ENCODE data around the gene SLC7A8. TPM values are rescaled to one million over a fixed set of nuclear protein-coding genes. Genes with fewer than 3 reads are reported as not detected.

SLC7A8 gene
- total RNA-seq, 1 donor from 2014 or later: 4.7 TPM

- no peak within 1 kb of the TSS for H3K4me3 ChIP-seq (ENCODE audit: low read length in 3 of 3)
Measured at GRCh38 chr14:23118506-23119362, 64.7 kb downstream of the SLC7A8 start, which contains the start of gene CEBPE. TSS of gene CEBPE (minus strand) at chr14:23119255. CDS start at chr14:23119091, 164 bp downstream.

GRCh38 chr14:23117371-23118020 lies 66.0 kb downstream of the SLC7A8 start:
- H3K27me3 ChIP-seq (ENCODE audit: control insufficient read depth in 3 of 3, insufficient read depth in 3 of 3, low read length in 3 of 3): peaks cover 0 to 10% (median 4%) of the 10 kb centered on the region in 3 donors
- no peaks in the 10 kb centered on the region for H3K9me3 ChIP-seq (ENCODE audit: control insufficient read depth in 3 of 3, low read length in 3 of 3)
- H3K4me1 ChIP-seq (ENCODE audit: control insufficient read depth in 3 of 3, insufficient read depth in 3 of 3, low read length in 3 of 3): peaks cover 3 to 28% (median 15%) of the 10 kb centered on the region in 3 donors
- no peaks in the 10 kb centered on the region for H3K36me3 ChIP-seq (ENCODE audit: control insufficient read depth in 3 of 3, insufficient read depth in 3 of 3, low read length in 3 of 3)
- no peak overlapping the region for H3K9ac ChIP-seq (ENCODE audit: low read depth in 1 of 3, low read length in 3 of 3)
- H3K4me3 ChIP-seq (ENCODE audit: low read length in 3 of 3): no peak overlapping the region
- no peak overlapping the region for H3K27ac ChIP-seq (ENCODE audit: low read depth, low read length)

More at GRCh38 chr14:23118506-23119362, 64.7 kb downstream of the SLC7A8 start, which contains the start of gene CEBPE:
- no peak within 1 kb of the TSS for H3K9ac ChIP-seq (ENCODE audit: low read depth in 1 of 3, low read length in 3 of 3)
- peaks cover 7 to 36% (median 19%) of the 10 kb centered on the region in 3 donors for H3K4me1 ChIP-seq (ENCODE audit: control insufficient read depth in 3 of 3, insufficient read depth in 3 of 3, low read length in 3 of 3)
- no peak within 1 kb of the TSS for H3K27ac ChIP-seq (ENCODE audit: low read depth, low read length)
- no peaks in the 10 kb centered on the region for H3K36me3 ChIP-seq (ENCODE audit: control insufficient read depth in 3 of 3, insufficient read depth in 3 of 3, low read length in 3 of 3)
- peaks cover 0 to 4% (median 0%) of the 10 kb centered on the region in 3 donors for H3K27me3 ChIP-seq (ENCODE audit: control insufficient read depth in 3 of 3, insufficient read depth in 3 of 3, low read length in 3 of 3)
- no peaks in the 10 kb centered on the region for H3K9me3 ChIP-seq (ENCODE audit: control insufficient read depth in 3 of 3, low read length in 3 of 3)

GRCh38 chr14:23115918-23116317 lies 67.5 kb downstream of the SLC7A8 start:
- Histone ChIP-seq H3K9me3 (ENCODE audit: control insufficient read depth in 3 of 3, low read length in 3 of 3) (no peaks in the 10 kb centered on the region), H3K9ac (ENCODE audit: low read depth in 1 of 3, low read length in 3 of 3) (no peak overlapping the region), H3K36me3 (ENCODE audit: control insufficient read depth in 3 of 3, insufficient read depth in 3 of 3, low read length in 3 of 3) (no peaks in the 10 kb centered on the region), H3K27me3 (ENCODE audit: control insufficient read depth in 3 of 3, insufficient read depth in 3 of 3, low read length in 3 of 3) (peaks cover 0 to 15% (median 13%) of the 10 kb centered on the region in 3 donors), H3K27ac (ENCODE audit: low read depth, low read length) (no peak overlapping the region), H3K4me3 (ENCODE audit: low read length in 3 of 3) (no peak overlapping the region), H3K4me1 (ENCODE audit: control insufficient read depth in 3 of 3, insufficient read depth in 3 of 3, low read length in 3 of 3) (peaks cover 0 to 19% (median 4%) of the 10 kb centered on the region in 3 donors)

GRCh38 chr14:23115039-23115731 lies 68.3 kb downstream of the SLC7A8 start:
- Histone ChIP-seq H3K36me3 (ENCODE audit: control insufficient read depth in 3 of 3, insufficient read depth in 3 of 3, low read length in 3 of 3) (no peaks in the 10 kb centered on the region), H3K4me1 (ENCODE audit: control insufficient read depth in 3 of 3, insufficient read depth in 3 of 3, low read length in 3 of 3) (peaks cover 0 to 18% (median 4%) of the 10 kb centered on the region in 3 donors), H3K27ac (ENCODE audit: low read depth, low read length) (no peak overlapping the region), H3K9ac (ENCODE audit: low read depth in 1 of 3, low read length in 3 of 3) (no peak overlapping the region), H3K4me3 (ENCODE audit: low read length in 3 of 3) (no peak overlapping the region), H3K27me3 (ENCODE audit: control insufficient read depth in 3 of 3, insufficient read depth in 3 of 3, low read length in 3 of 3) (peaks cover 0 to 17% (median 13%) of the 10 kb centered on the region in 3 donors), H3K9me3 (ENCODE audit: control insufficient read depth in 3 of 3, low read length in 3 of 3) (no peaks in the 10 kb centered on the region)

GRCh38 chr14:23114669-23115038 lies 68.8 kb downstream of the SLC7A8 start:
- Histone ChIP-seq H3K36me3 (ENCODE audit: control insufficient read depth in 3 of 3, insufficient read depth in 3 of 3, low read length in 3 of 3) (no peaks in the 10 kb centered on the region), H3K9ac (ENCODE audit: low read depth in 1 of 3, low read length in 3 of 3) (no peak overlapping the region), H3K4me1 (ENCODE audit: control insufficient read depth in 3 of 3, insufficient read depth in 3 of 3, low read length in 3 of 3) (peaks cover 0 to 15% (median 4%) of the 10 kb centered on the region in 3 donors), H3K4me3 (ENCODE audit: low read length in 3 of 3) (no peak overlapping the region), H3K9me3 (ENCODE audit: control insufficient read depth in 3 of 3, low read length in 3 of 3) (no peaks in the 10 kb centered on the region), H3K27ac (ENCODE audit: low read depth, low read length) (no peak overlapping the region), H3K27me3 (ENCODE audit: control insufficient read depth in 3 of 3, insufficient read depth in 3 of 3, low read length in 3 of 3) (peaks cover 0 to 17% (median 13%) of the 10 kb centered on the region in 3 donors)

GRCh38 chr14:23114120-23114458 lies 69.4 kb downstream of the SLC7A8 start:
- no peaks in the 10 kb centered on the region for H3K9me3 ChIP-seq (ENCODE audit: control insufficient read depth in 3 of 3, low read length in 3 of 3)
- H3K9ac ChIP-seq (ENCODE audit: low read depth in 1 of 3, low read length in 3 of 3): no peak overlapping the region
- no peak overlapping the region for H3K27ac ChIP-seq (ENCODE audit: low read depth, low read length)
- H3K4me1 ChIP-seq (ENCODE audit: control insufficient read depth in 3 of 3, insufficient read depth in 3 of 3, low read length in 3 of 3): peaks cover 0 to 10% (median 4%) of the 10 kb centered on the region in 3 donors
- H3K4me3 ChIP-seq (ENCODE audit: low read length in 3 of 3): no peak overlapping the region
- H3K36me3 ChIP-seq (ENCODE audit: control insufficient read depth in 3 of 3, insufficient read depth in 3 of 3, low read length in 3 of 3): no peaks in the 10 kb centered on the region
- peaks cover 0 to 17% (median 13%) of the 10 kb centered on the region in 3 donors for H3K27me3 ChIP-seq (ENCODE audit: control insufficient read depth in 3 of 3, insufficient read depth in 3 of 3, low read length in 3 of 3)

- H3K4me3 ChIP-seq (ENCODE audit: low read length in 3 of 3): no peak overlapping the region
- H3K9ac ChIP-seq (ENCODE audit: low read depth in 1 of 3, low read length in 3 of 3): no peak overlapping the region
- no peaks in the 10 kb centered on the region for H3K9me3 ChIP-seq (ENCODE audit: control insufficient read depth in 3 of 3, low read length in 3 of 3)
- H3K27me3 ChIP-seq (ENCODE audit: control insufficient read depth in 3 of 3, insufficient read depth in 3 of 3, low read length in 3 of 3): peaks cover 0 to 17% (median 13%) of the 10 kb centered on the region in 3 donors
- no peaks in the 10 kb centered on the region for H3K36me3 ChIP-seq (ENCODE audit: control insufficient read depth in 3 of 3, insufficient read depth in 3 of 3, low read length in 3 of 3)
- H3K4me1 ChIP-seq (ENCODE audit: control insufficient read depth in 3 of 3, insufficient read depth in 3 of 3, low read length in 3 of 3): peaks cover 0 to 10% (median 4%) of the 10 kb centered on the region in 3 donors
- H3K27ac ChIP-seq (ENCODE audit: low read depth, low read length): no peak overlapping the region
Measured at GRCh38 chr14:23113431-23114119, 69.9 kb downstream of the SLC7A8 start.

GRCh38 chr14:23112359-23113178 lies 70.9 kb downstream of the SLC7A8 start:
- Histone ChIP-seq H3K27me3 (ENCODE audit: control insufficient read depth in 3 of 3, insufficient read depth in 3 of 3, low read length in 3 of 3) (peaks cover 0 to 17% (median 13%) of the 10 kb centered on the region in 3 donors), H3K4me1 (ENCODE audit: control insufficient read depth in 3 of 3, insufficient read depth in 3 of 3, low read length in 3 of 3) (peaks cover 0 to 10% (median 4%) of the 10 kb centered on the region in 3 donors), H3K36me3 (ENCODE audit: control insufficient read depth in 3 of 3, insufficient read depth in 3 of 3, low read length in 3 of 3) (no peaks in the 10 kb centered on the region), H3K27ac (ENCODE audit: low read depth, low read length) (no peak overlapping the region), H3K4me3 (ENCODE audit: low read length in 3 of 3) (no peak overlapping the region), H3K9me3 (ENCODE audit: control insufficient read depth in 3 of 3, low read length in 3 of 3) (no peaks in the 10 kb centered on the region), H3K9ac (ENCODE audit: low read depth in 1 of 3, low read length in 3 of 3) (no peak overlapping the region)

All from skeletal muscle tissue (tissue), 4 donors.